Hematopoietic multipotent progenitor cell treated with erythropoietin and hydrocortisone succinate and interleukin-3 and kit ligand, for 4 days (in vitro differentiated cells): ENCODE measurements around the gene FDPS.
"Not testable (repeated sequence)": the region's sequence is repeated elsewhere in the genome, so short reads cannot be mapped to it uniquely, and the experiment has no call there.

Source experiments
- DNase-seq: peaks from one replicate; pipeline ENCODE4 v3.0.0-alpha.2; 2015

The FDPS gene

DNA sequence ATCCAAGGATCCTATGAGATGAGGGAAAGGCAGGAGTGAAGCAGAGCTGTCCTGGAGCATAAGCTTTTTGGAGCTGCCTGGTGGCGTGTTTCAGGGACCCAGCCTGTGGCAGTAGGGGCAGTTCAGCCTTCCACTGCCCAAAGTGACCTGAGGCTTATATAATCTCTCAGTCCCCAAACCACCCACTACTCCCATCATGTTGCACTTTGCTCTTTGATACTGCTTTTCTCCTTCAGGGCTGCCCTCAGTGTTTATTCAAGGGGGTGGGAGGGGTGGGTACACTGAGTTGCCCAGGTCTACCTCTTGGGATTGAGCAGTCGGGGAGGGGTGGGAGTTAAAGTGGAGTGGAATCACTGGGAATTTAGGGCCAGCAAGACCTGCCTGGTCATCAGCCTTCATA, 22.1 kb upstream of the FDPS start:
- no peak for DNase-seq

DNA sequence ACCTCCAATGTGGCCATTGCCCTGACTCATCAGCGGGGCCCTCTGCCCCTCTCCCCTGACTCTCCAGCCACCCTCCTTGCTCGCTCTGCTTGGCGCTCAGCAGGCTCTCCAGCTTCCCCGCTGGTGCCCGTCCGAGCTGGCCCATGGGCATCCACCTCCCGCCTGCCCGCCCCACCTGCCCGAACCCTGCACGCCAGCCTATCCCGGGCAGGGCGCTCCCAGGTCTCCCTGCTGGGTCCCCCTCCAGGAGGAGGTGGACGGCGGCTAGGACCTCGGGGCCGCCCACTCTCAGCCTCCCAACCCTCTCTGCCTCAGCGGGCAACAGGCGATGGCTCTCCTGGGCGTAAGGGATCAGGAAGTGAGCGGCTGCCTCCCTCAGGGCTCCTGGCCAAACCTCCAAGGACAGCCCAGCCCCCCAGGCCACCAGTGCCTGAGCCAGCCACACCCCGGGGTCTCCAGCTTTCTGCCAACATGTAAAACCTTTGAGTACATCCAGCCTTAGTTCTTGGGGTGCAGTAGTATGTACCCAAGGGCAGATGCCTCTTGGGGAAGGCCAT, 20.6 kb upstream of the FDPS start:
- no peak for DNase-seq

DNA sequence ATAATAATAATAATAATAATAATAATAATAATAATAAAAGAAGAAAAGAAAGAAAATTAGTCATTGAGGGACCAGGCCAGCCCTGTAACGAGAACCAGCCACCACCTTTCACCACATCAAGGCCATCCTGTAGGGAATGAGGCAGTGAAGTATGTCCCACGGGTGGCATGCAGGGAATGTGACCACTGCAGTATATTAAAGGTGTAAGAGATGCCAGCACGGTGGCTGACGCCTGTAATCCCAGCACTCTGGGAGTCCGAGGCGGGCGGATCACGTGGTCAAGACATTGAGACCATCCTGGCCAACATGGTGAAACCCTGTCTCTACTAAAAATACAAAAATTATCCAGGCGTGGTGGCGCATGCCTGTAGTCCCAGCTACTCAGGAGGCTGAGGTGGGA, 17.7 kb upstream of the FDPS start:
- not testable (repeated sequence) for DNase-seq

DNA sequence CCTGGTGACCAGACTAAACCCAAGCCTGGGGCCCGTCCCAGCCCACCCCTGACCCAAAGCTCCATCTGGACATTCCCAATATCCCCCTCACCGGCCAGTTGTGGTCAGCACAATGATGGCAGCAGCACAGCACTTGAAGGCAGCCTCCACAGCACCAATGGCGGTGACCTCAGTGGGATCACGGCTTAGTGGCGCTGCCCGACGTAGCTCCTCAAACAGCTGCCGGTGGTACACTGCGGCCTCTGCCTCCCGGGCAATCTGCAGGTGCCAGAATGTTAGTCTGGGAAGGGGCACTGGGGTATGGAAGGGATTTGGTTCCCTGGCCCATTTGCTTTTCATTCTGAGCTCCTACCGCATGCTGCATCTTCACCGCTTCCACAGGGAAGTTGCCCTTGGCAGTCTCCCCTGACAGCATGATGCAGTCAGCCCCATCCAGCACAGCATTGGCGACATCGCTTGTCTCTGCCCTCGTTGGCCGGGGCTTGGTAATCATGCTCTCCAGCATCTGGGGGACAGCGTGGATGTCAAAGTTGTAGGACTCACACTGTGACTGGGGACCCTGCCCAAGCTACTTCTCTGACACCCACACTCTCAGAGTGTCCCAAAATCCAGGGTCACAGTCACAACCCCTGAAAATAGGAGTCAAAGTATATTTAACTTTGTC, 15.4 kb upstream of the FDPS start:
- DNase-seq, result no peak

DNA sequence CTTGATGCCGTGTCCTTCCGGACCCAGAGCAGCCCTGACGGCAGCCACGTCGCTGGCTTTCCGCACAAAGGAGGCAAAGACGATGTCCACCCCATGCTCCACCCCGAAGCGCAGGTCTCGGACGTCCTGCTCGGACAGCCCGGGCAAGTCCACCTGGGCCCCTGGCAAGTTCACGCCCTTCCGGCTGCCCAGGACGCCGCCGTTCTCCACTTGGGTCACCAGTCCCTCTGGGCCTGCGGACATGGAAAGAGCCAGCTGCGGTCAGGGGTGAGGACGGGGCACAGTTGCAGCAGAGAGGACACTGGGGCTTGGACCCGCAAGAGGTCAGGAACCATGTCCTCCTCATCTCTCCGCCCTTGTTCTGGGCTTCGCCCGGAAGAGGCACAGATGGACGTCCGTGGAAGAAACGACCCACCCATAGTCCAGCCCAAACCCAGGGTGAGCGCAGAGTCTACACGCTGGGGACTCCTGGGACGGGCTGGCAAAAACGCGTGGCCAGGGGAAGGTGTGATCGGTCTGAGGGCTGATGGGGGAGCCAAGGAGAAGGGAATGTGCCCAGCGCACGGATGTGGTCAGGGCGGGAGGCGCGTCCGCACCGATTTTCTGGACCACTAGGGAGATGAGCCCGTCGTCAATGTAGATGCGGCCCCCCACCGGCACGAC, 14.0 kb upstream of the FDPS start:
- DNase-seq, result no peak

DNA sequence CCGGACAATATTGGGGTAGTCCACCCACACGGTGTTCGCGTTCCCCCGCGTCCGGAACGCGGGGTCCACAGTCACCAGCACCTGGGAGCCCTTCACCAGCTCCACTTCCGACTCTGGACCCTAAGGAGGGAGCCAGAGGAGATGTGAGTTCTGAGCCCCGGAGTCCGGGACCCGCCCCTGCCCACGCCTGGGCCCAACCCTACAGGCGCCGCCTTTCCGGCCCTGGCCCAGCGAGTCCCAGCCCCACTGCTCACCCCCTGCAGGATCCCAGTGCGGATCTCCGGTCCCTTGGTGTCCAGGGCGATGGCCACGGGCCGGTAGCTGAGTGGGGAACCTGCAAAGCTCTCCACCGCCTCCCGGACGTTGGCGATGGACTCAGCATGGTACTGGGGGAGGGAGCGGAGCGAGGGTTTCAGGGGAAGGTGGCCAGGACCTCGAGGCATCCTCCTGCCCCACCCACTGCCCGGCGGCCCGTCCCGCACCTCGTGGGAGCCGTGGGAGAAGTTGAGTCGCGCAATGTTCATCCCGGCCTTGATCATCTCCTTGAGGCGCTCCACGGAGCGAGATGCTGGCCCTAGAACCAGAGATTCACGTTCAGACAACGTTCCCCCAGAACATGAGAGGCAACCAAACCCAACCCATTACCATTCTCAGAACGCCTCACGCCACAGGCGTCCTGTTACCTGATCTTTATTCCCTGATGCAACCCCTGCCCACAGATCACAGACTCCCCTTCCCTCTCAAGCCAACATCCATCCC, 13.3 kb upstream of the FDPS start:
- peak; percentile 50 for DNase-seq

DNA sequence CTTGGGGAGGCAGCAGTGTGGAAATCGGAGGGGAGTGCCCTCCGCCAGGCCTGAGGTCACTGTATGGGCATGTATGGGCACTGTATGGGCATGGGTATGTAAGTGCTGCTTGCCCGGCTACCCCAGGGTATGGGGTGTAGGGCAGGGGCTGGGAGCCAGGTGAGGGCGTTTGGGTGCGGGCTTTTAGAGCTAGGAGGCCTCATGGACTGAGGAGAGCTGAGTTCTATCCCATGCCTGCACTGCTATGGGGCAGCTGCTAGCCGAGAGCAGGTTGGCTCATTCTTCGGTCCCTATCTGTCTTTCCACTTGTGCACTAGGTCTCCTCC, 12.8 kb upstream of the FDPS start:
- DNase-seq, result no peak

DNA sequence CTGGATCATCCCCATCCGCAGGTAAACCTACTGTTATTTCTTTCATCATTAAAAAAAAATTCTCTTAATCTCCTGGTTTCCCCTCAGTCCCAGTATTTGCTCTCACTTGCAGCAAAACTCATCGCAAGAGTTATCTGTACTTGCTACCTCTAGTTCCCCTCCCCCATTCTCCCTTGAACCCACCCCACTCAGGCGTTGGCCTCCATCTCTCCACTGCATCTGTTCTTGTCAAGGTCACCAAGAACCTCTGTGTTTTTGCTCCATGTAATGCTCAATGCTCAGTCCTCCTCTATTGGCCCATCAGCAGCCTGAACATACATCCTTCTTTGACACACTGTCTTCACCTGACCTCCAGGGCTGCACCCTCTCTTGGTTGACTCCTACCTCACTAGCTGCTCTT, 12.0 kb upstream of the FDPS start:
- DNase-seq, result no peak

DNA sequence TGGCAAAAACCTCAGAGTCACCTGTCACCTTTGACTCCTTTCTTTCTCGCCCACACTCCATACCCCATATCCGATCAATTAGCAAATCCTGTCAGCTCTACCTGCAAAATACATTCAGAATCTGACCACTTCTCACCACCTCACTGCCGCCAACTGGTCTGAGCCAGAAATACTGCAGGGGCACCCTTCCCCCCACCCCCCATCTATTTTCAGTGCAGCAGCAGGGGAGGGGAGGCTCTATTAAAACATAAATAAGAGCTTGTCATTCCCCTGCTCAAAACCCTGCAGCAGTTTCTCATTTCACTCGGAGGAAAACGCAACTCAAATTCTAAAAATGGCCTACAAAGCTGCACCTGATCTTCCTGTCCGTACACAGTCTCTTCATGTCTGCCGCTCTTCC, 11.3 kb upstream of the FDPS start:
- no peak for DNase-seq

DNA sequence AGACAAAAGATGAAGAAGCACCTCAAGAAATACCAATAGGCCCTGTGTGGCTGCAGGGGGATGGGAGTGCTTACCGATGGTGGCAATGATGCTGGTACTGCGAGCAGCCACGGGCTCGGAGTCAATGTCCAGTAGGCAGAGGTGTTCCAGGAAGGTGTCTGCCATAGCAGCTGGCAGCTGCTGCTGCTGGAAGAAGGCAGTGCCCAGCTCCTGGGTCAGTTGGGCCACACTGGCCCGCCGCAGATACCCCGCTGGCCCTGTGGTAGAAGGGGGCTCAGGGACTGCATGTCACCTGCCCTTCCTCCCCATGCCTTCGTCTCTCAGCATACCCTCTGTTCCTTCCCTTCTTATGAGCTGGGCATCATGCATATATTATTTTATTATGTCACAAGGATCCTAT, 8.6 kb upstream of the FDPS start:
- DNase-seq, result no peak

DNA sequence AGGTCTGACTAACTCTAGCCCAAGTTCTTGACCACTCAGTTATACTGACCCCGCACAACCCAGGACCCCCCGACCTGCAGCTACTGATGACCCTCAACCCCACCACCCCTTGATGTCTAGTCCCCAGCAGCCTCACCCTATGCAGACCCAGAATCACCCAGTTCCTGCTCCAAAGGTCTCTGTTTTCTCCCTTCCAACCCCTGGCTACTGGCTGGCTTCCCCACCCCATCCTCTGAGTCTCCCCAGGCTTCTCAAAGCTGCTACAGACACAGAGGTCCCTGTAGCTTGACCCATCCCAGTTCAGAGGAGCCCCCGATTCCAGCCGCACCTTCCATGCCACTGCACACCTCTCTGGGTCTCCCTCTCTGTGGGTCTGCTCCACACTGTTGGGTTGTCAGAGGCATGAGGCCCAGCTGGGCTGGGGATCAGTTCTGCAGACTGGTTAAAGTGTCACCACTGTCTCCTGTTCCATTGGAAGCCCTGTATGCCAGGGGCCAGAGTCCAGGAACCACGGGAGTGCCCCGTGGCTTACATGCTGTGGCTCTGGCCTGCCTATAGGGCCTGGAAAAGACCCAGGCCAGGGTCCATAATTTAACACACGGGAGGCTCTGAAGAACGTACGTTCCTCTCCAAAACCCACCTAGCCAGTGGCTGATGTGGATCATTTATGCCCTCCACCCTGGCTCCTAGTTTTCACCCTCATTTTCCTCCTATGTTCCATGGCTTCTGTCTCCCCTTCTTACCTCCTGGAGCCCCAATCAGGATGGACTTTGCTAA, 7.9 kb upstream of the FDPS start:
- no peak for DNase-seq

DNA sequence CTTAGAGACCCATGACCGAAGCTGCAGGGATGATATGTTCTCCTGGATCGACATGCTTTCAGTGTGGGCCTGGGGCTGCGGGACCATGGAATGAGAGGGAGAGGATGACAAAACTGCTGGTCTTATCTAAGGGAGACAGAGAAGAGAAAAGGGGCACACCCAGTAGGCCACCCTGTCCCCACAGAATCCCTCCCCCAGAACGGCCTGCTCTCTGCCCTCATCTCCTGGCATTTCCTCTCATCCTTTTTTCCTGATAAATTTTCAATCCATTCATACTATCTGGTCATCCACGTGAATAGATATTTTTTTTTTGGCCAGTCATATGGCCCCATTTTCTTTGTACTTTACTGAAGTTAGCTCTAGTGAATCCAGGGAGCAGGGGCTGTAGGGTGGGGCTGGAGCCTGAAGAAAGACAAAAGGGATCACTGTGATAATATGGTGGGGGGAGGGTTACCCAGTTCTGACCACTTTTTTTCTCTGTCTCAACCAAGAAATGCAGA, 7.3 kb upstream of the FDPS start, which contains the start of gene PKLR:
TSS of gene PKLR (minus strand) at position 97 of the 500 bp plus-strand sequence. CDS start at position 54, 43 bp downstream.
- peak; percentile 86 for DNase-seq

DNA sequence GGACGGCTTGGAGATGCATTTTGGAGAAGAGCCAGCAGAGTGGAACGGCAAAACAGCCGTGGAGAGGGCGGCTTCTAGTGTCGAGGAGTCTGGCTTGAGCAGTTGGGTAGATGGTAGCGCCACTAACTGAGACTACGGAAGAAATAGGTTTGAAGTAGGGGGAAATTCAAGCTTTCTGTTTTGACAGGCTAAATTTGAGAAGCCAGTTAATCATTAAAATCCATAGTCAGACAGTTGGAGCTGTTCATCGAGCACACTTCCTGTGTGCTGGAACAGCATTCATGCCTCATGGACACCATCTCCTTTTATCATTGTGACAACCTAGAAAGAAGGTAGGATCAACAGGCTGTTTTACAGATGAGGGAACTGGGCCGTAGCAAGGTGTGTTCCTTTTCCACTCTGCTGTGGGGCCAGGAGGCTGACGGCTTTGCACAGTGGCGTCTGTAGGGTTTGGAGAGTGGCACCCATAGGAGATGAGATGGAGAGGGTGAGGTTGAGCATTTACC, 4.1 kb upstream of the FDPS start:
- DNase-seq, result no peak

DNA sequence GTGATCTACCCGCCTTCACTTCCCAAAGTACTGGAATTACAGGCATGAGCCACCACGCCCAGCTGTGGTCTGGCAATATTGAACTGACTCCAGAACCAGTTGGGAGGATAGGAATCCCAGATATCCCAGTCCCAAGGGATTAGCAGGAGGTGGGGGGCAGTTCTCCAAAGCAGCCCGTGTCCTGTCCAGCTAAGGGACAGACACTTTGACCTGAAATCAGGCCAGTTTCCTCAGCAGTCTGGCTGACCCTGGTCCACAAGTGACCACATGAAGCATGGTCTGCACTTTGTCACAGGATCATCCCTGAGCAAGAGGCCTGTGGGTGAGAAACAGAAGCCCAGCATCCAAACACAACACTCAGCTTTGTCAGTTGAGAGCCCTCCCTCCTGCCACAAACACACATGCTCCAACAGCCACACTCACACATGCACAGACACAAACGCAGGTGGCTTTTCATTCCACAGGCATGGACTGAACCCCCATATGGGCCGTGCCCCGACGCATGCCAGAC, 2.7 kb upstream of the FDPS start:
- no peak for DNase-seq

DNA sequence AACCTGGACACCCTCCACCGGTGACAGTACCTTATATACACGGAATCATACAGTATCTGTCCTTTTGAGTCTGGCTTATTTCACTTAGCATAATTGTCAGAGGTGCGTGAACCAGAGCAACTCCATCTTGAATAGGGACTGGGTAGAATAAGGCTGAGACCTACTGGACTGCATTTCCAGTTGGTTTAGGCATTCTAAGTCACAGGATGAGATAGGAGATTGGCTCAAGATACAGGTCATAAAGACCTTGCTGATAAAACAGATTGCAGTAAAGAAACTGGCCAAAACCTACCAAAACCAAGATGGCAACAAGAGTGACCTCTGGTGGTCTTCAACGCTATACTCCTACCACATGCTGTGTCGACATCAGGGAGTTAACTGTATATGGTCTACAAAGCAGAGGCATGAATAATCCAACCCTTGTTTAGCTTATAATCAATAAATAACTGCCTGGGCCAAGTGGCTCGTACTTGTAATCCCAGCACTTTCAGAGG, 1.4 kb upstream of the FDPS start:
- DNase-seq, result peak; percentile 91

DNA sequence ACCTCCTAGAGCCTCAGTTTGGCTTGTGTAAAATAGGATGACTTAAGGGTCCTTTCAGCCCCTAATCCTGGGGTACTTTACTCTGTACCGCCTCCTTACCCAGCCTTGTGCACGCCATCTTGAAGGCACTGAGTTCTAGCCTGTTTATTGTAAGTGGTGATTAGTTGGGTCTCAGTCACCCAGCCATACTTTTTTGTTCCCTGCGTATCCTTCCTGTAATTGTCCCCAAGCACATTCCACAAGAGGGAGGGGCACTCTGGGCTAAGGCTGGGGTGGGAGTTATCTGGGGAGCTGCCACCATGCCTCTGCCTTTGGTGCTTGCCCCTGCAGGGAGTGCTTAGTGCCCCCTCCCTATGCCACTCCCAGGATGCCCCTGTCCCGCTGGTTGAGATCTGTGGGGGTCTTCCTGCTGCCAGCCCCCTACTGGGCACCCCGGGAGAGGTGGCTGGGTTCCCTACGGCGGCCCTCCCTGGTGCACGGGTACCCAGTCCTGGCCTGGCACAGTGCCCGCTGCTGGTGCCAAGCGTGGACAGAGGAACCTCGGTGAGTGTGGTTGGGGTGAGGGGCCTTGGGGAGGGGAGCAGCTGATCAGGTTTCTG, 856 bp downstream of the FDPS start:
- peak; percentile 60 for DNase-seq

DNA sequence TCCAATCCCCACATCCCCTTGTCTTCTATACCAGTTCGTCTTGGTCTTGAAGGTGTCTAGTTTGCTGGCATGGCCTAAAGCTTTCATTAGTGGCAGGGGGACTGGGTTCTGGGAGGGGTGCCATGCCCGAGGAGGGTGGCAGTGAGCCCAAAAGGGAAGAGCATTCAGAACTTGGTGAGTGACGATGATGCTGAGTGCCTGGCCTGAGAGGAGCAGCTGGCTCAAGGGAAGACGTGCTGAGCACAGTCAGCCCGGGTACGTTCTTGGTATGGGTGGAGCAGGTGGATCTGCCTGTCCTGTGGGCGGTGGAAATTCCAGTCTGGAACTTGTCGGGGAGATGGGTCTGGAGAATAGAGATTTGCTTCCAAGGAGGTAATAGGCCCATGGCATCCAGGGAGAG, 4.6 kb downstream of the FDPS start:
- no peak for DNase-seq

DNA sequence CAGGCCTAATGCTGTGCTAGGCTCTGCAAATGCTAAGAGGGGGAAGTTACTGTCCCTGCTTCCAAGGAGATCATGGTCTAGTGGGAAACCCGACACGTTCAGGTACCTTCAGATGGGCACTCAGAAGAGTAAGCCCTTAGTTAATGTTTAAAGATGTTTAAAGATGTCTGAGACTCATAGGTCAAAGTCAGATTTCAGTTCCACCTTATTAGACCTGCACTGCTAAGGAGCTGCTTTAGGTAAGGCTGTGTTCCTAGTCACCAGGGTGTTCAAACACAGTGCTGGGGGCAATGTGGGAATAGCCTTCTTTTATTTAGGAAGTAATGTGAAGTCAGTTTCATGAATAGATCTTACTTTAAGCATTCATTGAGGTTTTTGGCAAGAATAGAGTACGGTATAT, 8.3 kb downstream of the FDPS start:
- DNase-seq, result no peak

DNA sequence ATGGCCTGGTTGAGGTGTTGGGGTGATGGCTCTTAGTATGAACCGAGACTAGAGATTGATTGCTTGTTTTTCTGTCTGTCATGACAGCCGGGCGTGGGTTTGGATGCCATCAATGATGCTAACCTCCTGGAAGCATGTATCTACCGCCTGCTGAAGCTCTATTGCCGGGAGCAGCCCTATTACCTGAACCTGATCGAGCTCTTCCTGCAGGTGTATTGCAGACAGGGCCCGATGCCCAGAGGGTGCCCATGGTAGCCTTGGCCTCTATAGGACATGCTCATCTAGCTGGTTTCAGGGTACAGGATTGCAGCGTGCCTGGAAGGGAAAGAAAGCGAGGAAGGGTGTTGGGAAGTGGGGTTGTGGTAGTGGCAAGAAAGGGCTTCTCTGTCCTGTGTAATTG, 9.4 kb downstream of the FDPS start:
- no peak for DNase-seq

DNA sequence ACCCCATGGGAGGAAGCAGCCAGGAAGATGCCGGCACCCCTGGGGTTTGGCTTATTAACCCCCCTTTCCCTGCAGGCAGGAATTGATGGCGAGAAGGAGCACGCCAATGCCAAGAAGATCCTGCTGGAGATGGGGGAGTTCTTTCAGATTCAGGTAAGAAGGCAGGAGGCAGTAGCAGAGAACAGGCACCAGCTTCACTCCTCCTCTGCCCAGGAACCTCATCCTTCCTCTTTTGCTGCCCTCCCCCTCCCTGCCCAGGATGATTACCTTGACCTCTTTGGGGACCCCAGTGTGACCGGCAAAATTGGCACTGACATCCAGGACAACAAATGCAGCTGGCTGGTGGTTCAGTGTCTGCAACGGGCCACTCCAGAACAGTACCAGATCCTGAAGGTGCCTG, 10.9 kb downstream of the FDPS start:
- no peak for DNase-seq

DNA sequence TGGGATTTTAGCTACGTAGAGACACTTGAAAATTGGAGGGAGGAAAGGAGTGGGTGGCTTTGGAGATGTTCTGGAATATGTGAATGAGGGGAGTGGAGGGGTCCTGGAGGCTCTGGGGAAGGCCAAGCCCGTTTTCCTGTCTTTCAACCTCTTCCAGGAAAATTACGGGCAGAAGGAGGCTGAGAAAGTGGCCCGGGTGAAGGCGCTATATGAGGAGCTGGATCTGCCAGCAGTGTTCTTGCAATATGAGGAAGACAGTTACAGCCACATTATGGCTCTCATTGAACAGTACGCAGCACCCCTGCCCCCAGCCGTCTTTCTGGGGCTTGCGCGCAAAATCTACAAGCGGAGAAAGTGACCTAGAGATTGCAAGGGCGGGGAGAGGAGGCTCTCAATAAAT, 11.6 kb downstream of the FDPS start:
- DNase-seq, result no peak
